Activated CD4-positive, CD25-positive, alpha-beta regulatory T cell (primary cell): ENCODE results near the gene AGPAT3.
"Not testable (repeated sequence)": the region's sequence is repeated elsewhere in the genome, so short reads cannot be mapped to it uniquely, and the experiment has no call there.

Experiments used
- DNase-seq, 4 experiments: peaks; one replicate each; lab custom pipeline; 2025; lab: John Stamatoyannopoulos, UW

Gene AGPAT3

GRCh38 chr21:43882952-43883545 is 18.0 kb downstream of the AGPAT3 start:
- no peak for DNase-seq

DNA sequence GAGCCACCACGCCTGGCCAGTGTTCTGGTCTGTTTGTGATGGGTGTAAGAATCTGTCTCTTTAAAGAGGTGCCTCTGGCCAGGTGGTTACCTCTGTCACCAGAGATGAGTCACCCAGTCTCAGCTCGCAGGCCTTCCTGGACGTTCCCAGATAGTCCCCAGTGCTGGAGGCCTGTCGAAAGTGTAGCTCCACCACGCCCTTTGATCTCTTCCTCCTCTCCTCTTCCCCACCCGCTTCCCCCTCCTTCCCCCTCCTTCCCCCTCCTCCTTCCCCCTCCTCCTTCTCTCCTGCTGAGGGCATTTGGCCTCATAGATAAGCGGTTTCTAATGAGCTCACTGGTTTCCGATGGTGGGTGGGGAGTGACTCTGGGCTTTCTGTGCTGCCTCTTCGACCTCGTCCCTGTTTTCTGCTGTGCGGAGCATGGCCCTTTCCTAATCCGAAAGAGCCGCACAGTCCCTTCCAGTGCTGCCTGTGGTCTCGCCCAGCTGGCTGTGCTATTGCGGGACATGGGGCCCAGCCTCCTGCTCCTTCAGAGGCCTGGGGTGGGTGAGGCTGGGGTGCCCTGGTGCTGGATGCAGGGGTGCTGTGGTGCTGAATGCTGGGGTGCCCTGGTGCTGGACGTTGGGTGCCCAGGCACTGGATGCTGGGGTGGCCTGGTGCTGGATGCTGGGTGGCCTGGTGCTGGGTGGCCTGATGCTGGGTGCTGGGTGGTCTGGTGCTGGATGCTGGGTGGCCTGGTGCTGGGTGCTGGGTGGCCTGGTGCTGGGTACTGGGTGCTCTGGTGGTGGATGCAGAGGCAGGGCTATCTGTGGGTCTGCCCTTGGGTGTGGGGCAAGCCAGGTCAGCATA is 19.2 kb downstream of the AGPAT3 start:
- DNase-seq, result no peak

DNA sequence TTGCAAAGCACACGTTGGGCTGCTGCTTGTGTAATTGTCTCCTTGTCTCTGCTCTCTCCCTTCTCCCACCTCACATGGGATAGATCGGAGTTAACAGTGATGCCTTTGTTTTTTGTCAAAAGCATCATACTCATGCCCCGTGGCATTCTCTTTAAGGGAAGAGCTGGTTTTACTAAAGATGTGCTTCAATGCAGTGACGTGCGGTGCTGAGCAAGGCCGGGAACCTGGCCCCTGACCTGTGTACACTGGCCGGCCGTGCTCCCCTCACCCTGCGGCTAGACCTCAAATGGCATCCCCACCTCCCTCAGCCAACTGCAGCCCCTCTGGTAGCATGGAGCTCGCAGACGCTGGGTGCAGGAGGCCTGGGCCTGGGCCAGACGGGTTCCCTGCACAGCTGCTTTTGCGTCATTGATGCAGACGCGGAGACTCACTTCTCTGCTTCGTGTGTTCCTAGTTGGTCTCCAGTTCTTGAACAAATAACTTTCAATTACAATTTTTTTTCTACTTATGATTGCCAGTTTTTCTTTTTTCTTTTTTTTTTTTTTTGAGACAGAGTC is 19.9 kb downstream of the AGPAT3 start:
- DNase-seq, result no peak

DNA sequence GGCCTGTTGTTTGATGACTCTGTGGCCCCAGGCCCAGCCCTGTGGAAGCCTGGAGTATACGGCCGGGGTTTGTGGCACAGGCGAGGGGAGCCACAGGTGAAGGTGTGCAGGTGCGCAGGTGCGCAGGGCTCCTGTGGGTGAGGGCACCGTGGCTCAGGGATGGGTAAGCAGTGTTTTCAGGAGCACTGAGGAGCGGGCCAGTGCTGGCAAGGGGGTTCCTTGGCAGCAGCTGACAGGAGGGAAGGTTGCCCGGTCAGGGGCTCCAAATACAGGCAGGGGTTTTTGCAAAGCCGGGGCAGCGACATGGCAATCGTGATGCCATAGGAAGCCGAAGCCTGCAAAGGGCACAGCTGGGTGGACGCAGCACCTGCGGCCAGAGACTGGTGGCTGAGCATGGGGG is 20.7 kb downstream of the AGPAT3 start:
- no peak for DNase-seq

DNA sequence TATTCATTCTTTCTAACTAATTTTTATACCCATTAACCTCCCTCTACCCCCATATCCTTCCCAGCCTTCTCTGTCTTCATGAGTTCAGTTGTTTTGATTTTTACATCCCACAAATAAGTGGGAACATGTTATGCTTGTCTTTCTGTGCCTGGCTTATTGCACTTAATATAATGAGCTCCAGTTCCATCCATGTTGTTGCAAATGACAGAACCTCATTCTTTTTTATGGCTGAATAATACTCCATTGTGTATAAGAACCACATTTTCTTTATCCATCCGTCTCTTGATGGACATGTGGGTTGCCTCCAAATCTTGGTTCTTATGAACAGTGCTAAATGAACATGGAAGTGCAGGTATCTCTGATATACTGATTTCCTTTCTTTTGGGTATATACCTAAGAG is 21.5 kb downstream of the AGPAT3 start:
- no peak for DNase-seq

DNA sequence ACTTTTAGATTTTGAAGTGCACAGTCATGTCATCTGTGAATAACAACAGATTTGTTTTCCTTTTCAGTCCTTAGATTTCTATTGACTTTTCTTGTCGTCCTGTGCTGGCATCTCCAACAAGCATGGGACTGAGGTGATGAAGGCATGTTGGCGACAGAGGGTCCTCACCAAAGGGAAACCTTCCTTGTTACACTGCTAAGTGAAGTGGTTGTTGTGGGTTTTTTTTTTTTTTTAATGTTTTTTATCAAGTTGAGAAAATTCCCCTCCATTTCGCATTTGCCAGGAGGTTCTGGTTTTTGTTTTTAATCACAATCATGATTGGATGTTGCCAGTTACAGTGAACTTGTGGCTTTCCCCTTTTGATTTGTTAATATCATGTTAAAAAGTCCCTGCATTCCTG is 24.0 kb downstream of the AGPAT3 start:
- DNase-seq, result no peak

DNA sequence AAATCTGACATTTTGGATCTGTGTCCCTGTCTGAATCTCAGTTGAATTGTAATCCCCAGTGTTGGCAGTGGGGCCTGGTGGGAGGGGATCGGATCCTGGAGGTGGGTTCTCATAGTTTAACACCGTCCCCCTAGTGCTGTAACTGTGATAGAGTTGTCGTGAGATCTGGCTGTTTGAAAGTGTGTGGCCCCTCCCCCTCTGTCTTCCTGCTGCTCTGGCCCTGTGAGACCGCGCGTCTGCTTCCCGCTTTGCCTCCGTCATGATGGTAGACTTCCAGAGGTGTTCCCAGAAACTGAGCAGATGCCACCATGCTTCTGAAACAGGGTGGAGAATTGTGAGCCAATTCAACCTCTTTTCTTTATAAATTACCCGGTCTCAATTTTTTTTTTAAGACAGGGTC is 25.0 kb downstream of the AGPAT3 start:
- no peak for DNase-seq

DNA sequence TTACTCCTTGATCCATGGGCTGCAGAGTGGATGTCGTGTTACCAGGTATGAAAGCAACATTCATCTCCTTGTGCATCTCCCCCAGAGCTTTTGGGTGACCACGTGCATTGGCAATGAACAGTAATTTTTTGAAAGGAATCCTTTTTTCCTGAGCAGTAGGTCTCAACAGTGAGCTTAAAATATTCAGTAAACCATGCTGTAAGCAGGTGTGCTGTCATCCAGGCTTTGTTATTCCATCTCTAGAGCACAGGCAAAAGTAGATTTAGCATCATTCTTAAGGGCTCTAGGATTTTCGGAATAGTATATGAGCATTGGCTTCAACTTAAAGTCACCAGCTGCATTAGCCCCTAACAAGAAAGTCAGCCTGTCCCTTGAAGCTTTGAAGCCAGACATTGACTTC is 27.3 kb downstream of the AGPAT3 start:
- no peak for DNase-seq

DNA sequence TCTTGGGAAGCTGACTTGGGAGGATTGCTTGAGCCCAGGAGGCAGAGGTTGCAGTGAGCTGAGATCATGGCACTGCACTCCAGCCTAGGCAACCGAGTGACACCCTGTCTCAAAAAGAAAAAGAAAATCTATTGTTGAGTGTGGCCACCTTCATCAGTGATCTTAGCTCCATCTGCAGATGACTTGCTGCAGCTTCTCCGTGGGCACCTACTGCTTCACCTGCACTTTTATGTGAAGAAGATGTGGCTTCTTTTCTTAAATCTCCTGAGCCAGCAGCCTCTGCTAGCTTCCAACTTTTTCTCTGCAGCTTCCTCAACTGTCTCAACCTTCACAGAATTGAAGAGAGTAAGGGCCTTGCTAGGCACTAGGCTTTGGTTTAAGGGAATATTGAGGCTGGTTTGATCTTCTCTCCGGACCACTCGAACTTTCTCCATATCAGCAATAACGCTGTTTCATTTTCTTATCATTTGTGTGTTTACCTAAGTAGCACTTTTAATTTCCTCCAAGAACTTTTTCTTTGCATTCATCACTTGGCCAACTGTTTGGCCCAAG is 28.0 kb downstream of the AGPAT3 start:
- no peak for DNase-seq

DNA sequence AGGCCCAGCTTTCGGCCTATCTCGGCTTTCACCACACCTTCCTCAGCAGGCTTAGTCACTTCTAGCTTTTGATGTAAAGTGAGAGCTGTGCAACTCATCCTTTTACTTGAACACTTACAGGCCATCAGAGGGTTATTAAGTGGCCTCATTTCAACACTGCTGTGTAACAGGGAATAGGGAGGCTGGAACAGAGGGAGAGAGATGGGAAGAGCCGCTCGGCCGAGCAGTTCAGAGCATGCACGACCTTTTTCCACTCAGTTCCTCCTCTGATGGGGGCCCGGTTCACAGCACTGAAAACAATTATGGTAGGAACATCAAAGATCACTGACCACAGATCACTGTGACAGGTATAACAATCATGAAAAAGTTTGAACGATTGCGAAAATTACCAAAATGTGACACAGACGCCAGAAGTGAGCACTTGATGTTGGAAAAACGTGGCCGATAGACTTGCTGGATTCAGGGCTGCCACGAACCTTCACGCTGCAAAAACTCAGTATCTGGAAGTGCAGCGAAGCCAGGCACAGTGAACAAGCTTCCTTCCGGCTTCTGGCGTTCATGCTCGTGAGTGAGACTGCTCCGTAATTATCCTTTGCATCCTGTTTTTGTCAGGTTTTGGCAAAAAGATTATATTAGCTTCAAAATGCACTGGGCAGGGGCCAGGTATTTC is 28.6 kb downstream of the AGPAT3 start:
- DNase-seq, result no peak

- DNase-seq, result no peak
Measured at GRCh38 chr21:43894206-43894577, 29.2 kb downstream of the AGPAT3 start.

- no peak for DNase-seq
Measured at GRCh38 chr21:43895196-43895595, 30.2 kb downstream of the AGPAT3 start.

DNA sequence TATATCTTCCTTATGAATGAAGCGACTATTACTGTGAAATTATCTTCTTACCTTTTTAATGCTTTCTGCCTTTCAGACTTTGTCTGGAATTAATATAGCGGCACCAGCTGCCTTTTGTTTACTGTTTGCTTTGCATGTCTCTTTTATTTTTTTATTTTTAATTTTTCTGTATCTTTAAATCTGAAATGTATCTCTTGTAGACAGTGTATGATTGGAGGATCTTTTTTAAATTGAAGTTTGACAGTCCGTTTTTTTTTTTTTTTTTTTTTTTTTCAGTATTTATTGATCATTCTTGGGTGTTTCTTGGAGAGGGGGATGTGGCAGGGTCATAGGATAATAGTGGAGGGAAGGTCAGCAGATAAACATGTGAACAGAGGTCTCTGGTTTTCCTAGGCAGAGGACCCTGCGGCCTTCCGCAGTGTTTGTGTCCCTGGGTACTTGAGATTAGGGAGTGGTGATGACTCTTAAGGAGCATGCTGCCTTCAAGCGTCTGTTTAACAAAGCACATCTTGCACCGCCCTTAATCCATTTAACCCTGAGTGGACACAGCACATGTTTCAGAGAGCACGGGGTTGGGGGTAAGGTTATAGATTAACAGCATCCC is 31.8 kb downstream of the AGPAT3 start:
- DNase-seq, result not testable (repeated sequence)

- DNase-seq, result no peak
Measured at GRCh38 chr21:43899307-43900077, 34.5 kb downstream of the AGPAT3 start.

GRCh38 chr21:43900078-43900385 is 35.0 kb downstream of the AGPAT3 start:
- no peak for DNase-seq

- DNase-seq, result no peak
Measured at GRCh38 chr21:43900690-43901089, 35.7 kb downstream of the AGPAT3 start.

- DNase-seq, result no peak
Measured at GRCh38 chr21:43902441-43902840, 37.4 kb downstream of the AGPAT3 start.

DNA sequence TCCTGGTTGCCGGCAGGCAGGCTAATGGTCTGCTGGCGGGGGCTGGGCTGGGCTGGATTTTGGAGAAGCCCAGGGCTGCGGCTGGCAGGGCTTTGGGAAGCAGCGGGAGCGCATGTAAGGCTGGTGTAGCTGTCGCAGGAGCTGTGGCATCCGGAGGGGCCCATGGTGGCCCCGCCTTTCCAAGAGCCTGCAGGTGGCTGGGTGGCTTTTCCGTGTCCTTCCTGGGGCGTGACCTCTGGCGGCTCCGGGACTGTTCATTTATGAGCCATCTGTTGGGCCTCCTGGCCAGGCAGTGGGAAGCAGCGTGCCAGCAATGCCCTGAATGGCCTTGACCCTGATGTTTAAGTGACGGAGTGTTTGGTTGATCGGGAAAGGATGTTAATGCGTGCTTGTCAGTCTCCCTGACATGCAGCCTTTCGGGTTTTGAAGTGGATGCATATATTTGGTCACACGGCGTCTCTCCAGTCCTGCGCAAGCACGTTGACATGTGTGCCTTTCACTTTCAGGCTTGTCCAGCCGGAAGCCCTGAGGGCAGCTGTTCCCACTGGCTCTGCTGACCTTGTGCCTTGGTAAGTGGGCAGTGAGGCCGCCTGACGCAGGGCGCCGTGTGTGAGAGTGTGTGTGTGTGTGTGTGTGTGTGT is 38.5 kb downstream of the AGPAT3 start:
- DNase-seq, result no peak

DNA sequence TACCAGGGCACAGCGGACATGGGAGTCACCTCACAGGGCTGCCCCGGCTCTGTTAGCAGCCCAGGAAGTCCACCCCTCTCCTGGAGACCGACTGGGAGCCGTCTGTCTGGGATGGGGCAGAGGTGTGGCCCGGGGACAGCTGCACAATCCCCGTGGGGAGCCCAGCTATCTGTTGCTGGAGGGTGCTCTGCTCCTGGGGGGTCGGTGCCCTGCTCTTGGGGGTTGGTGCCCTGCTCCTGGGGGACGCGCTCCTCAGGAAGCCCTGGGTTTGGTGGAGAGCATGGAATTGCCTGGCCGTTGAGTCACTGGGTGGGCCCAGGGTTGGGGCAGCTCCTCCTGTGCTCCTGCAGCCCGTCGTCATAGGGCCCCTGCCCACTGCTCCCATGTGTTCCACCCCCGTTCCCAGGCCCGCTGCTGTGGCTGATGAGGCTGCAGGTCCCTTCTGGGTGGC is 39.3 kb downstream of the AGPAT3 start:
- DNase-seq, result no peak

DNA sequence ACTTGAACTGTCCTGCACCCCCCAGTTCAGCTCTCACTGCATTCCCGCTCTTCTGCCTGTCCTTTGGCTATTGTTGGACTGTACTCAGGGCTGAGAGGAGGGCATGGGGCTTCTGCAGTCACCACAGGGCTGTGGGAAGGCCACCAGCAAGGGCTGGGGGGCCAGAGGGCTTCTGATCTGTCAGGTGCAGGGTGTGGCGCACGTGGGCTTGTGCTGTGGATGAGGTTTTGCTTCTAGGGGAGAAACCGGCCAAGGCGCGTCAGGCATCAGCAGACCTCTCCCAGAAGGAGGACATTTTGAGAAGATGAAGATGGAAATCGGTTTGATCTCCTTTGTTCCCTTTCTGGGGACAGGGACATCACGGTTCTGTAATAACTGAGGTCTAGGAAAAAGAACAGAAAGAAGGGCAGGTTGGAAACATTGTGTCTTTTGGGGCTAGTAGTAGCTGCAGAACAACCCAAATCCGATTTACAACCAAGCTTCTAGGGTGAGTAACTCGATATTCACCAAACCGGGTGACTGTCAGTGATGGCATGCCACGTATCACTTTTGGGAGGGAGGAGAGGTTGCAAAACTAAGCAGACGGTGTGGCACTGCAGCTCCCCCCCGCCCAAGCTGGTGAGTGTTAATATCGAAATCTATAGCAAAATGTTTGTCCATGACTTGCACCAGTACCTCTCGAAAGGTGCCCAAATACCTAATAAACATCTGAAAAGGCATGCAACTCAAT is 40.9 kb downstream of the AGPAT3 start:
- no peak for DNase-seq
